Neural crest cell (in vitro differentiated cells): ENCODE measurements around the gene FRAS1. TPM values are rescaled to one million over a fixed set of nuclear protein-coding genes. Genes with fewer than 3 reads are reported as not detected.

Experiments used
- DNase-seq: peaks from one replicate; pipeline ENCODE4 v3.0.0; 2021; ENCODE audit warnings: low read depth, mixed read lengths, low spot score
- H3K27ac Mint-ChIP-seq: one replicate; pipeline ENCODE4 v1.8.0; 2021; ENCODE audit warnings: mild to moderate bottlenecking, mixed read lengths; ENCODE audit not compliant: unreplicated experiment
- H3K27me3 Mint-ChIP-seq: 2 replicates; pipeline ENCODE4 v1.8.0; 2021; ENCODE audit warnings: low read depth, mild to moderate bottlenecking, mixed read lengths
- H3K36me3 Mint-ChIP-seq: 2 replicates; pipeline ENCODE4 v1.8.0; 2021; ENCODE audit warnings: low read depth, mild to moderate bottlenecking, mixed read lengths
- H3K4me1 Mint-ChIP-seq: 2 replicates; pipeline ENCODE4 v1.8.0; 2021; ENCODE audit warnings: mixed read lengths
- H3K4me3 Mint-ChIP-seq: one replicate; pipeline ENCODE4 v1.8.0; 2021; ENCODE audit warnings: mild to moderate bottlenecking, mixed read lengths
- H3K9me3 Mint-ChIP-seq: 2 replicates; pipeline ENCODE4 v1.8.0; 2021; ENCODE audit warnings: mixed read lengths
- CTCF ChIP-seq: fragments of 200-600 bp; sonication (generic); conservative IDR thresholded peaks from 2 replicates; pipeline ENCODE4 v1.5.0; 2021; ENCODE audit warnings: antibody characterized with exemption, mild to moderate bottlenecking
- total RNA-seq: library from RNA; stranded (reverse); gene quantifications from 2 replicates; pipeline ENCODE4 v1.2.1, GENCODE V29; 2021

The FRAS1 gene
- total RNA-seq, 1 donor from 2014 or later, result 8.4 TPM

- no peak for TF ChIP-seq CTCF
- Mint-ChIP-seq H3K4me1 (no peaks in the 10 kb centered on the region), H3K27me3 (no peaks in the 10 kb centered on the region), H3K9me3 (no peaks in the 10 kb centered on the region), H3K27ac (no peak overlapping the region), H3K36me3 (no peaks in the 10 kb centered on the region), H3K4me3 (no peak overlapping the region)
- no peak for DNase-seq
Observed at GRCh38 chr4:78047366-78047765, 9.8 kb upstream of the FRAS1 start.

DNA sequence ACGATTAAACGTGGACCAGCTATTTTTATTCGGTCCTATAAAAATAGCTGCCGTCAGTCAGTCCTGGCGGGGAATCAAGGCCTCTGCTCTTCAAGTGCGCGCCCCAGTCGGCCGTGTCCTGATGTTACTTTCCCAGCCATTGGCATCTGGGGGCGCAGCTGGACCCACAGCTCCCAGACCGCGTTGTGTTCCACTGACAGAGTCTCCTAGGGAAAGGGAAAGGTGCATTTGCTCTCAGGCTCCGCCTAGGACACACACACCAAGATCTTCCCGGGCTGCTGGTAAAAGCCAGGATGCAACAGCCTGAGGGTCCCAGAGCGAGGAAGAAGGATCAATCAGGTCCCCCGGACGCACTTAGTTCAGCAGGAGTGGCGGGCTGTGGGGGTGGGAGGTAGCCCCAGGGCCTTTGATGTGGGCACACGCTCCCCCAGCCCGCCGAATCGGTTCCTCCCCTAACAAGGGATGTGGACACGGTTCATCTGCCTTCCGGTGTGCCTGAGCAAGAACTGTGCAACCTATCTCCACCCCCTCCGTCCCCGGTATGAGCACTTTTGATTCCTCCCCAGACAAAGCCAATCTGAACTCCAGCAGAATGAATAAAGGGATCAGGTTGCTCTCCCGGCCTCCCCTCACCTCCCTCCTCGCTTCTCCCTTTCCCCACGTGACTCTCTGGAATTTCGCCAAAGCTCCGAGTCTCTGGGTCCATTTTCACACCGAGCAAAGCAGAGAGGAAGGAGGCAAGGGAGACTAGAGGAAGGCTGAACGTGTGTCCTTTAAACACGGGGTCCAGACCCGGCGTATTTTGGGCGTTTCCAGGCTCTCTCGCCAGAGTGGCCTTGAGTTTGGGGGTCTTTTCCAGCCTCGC is 626 bp upstream of the FRAS1 start:
- Mint-ChIP-seq H3K4me1 (peaks cover 31% of the 10 kb centered on the region), H3K36me3 (no peaks in the 10 kb centered on the region), H3K27me3 (peaks cover 32% of the 10 kb centered on the region), H3K27ac (peak overlapping the region; percentile 79), H3K9me3 (no peaks in the 10 kb centered on the region), H3K4me3 (peak overlapping the region; percentile 91)
- peak; percentile 49 for DNase-seq
- TF ChIP-seq CTCF, result no peak

- TF ChIP-seq CTCF, result no peak
- H3K27me3 Mint-ChIP-seq, result peaks cover 34% of the 10 kb centered on the region
- peak overlapping the region; percentile 91 for H3K4me3 Mint-ChIP-seq
- no peaks in the 10 kb centered on the region for H3K36me3 Mint-ChIP-seq
- DNase-seq, result peak; percentile 38
- H3K9me3 Mint-ChIP-seq, result no peaks in the 10 kb centered on the region
- no peak overlapping the region for H3K27ac Mint-ChIP-seq
- peaks cover 31% of the 10 kb centered on the region for H3K4me1 Mint-ChIP-seq
Observed at GRCh38 chr4:78057600-78058550, 752 bp downstream of the FRAS1 start.

DNA sequence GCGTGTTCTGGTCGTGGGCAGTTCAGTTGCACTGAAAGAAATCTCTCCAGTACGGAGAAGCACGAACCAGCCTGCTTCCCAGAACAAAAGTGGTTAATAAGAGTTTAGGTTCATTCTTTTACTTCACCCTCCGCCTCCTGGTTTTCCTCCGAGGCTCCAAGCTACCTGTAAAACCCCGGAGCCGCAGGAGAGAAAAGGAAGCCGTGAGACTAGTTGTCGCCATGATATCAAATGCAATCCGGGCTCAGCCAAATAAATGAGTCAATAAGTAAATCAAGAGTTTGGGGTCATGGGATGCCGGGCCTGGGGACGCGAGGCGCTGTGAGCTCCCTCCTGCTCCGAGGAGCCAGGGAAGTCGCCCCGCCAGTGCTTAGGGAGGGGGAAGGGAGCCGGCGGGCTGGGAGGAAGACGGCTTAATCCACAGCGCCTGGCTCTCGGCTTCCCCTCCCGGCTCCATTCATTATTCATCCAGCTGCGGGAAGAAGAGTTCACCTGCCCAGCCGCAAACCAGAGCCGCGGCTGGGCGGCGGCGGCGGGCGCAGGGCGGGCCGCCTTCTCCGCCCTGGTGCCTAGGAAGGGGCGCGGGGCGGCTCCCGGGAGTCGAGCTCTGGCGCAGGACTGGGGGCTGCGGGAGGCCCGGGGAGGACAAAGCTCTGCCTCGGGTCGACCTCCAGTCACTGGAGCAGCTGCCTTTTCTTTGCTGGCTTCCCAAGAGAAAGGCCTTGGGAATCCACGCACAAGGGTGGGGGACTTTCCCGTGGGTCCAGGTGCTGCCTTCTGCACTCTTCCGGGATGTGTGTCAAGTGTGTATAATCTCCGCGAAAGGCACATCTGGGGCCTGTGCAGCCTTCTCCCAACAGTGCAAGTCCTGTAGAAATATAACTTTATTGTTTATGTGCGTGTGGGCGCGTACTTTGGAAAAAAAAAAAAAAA is 1.7 kb downstream of the FRAS1 start:
- peak; percentile 44 for DNase-seq
- Mint-ChIP-seq H3K27me3 (peaks cover 31% of the 10 kb centered on the region), H3K9me3 (no peaks in the 10 kb centered on the region), H3K36me3 (no peaks in the 10 kb centered on the region), H3K4me3 (peak overlapping the region; percentile 91), H3K27ac (peak overlapping the region; percentile 47), H3K4me1 (peaks cover 31% of the 10 kb centered on the region)
- TF ChIP-seq CTCF, result peak; percentile 13

- H3K4me1 Mint-ChIP-seq, result peaks cover 31% of the 10 kb centered on the region
- no peaks in the 10 kb centered on the region for H3K36me3 Mint-ChIP-seq
- peak overlapping the region; percentile 91 for H3K4me3 Mint-ChIP-seq
- DNase-seq, result peak; percentile 47
- no peaks in the 10 kb centered on the region for H3K9me3 Mint-ChIP-seq
- H3K27me3 Mint-ChIP-seq, result peaks cover 31% of the 10 kb centered on the region
- TF ChIP-seq CTCF, result peak; percentile 75
- peak overlapping the region; percentile 47 for H3K27ac Mint-ChIP-seq
Observed at GRCh38 chr4:78059524-78059889, 2.4 kb downstream of the FRAS1 start.
